Measurements from ENCODE around the gene HTR1E. TPM values are rescaled to one million over a fixed set of nuclear protein-coding genes. Genes with fewer than 3 reads are reported as not detected.

HTR1E gene, protein sequence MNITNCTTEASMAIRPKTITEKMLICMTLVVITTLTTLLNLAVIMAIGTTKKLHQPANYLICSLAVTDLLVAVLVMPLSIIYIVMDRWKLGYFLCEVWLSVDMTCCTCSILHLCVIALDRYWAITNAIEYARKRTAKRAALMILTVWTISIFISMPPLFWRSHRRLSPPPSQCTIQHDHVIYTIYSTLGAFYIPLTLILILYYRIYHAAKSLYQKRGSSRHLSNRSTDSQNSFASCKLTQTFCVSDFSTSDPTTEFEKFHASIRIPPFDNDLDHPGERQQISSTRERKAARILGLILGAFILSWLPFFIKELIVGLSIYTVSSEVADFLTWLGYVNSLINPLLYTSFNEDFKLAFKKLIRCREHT
- total RNA-seq, result not detected in 2 replicates

DNA sequence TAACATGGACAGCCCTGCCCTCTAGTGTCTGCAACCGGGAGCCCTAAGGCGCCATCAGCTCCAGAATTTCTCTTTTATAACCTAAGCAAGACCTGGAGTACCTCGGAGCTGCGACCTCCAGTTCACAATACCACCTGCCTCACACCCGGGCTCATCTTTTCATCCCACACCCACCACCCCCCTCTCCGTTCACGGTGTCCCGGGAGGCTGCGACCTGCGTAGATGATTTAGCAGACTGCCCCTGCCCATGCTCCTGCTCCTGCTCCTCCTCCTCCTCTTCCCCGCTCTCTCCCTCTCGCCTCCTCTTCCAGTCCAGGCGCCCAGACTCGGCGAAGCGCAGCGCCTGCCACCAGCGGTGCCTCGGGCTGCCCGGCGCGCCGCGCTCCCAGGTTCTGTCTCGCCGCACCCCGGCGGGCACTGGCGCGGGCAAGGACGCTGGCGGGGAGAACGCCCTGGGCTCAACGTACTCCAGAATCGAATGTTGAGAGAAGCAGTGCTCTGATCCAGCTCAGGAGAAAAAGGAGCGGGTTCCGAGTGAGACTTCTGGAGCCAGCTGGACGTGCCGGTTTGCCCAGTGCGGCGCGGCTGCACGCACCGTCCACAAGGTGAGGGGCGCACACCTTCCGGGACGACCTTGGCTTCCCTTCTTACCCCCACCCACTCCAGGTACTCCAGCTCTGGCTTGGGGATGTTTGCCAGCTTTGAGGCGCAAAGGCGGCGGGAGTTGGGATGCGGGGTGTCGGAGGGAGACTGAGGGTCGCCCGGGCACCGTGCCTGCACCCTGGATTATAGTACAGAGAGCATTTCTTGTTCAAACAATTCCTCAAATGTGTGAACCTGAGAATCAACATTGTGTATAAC, at the start of gene HTR1E:
HTR1E (plus strand) TSS at position 310 of the 861 bp plus-strand sequence. CDS start 77,807 bp downstream, outside the sequence.

Other genes starting within 250 kb of the HTR1E start
- gene CGA, start 157.6 kb downstream of the HTR1E start, total RNA-seq, result not detected in 2 replicates
- 17.7 and 19.0 TPM in 2 replicates for gene ZNF292, start 218.0 kb downstream of the HTR1E start, total RNA-seq

Data from cardiac ventricle fibroblast (primary cell).